HG03439 (cell line): ENCODE results near the gene NRP1.

ENCODE experiments used
- ATAC-seq: cut with Tn5 transposase; IDR thresholded peaks from one replicate; pipeline ENCODE4 v1.9.1; 2021; ENCODE audit warnings: mild to moderate bottlenecking, moderate library complexity; ENCODE audit not compliant: unreplicated experiment

NRP1 gene

DNA sequence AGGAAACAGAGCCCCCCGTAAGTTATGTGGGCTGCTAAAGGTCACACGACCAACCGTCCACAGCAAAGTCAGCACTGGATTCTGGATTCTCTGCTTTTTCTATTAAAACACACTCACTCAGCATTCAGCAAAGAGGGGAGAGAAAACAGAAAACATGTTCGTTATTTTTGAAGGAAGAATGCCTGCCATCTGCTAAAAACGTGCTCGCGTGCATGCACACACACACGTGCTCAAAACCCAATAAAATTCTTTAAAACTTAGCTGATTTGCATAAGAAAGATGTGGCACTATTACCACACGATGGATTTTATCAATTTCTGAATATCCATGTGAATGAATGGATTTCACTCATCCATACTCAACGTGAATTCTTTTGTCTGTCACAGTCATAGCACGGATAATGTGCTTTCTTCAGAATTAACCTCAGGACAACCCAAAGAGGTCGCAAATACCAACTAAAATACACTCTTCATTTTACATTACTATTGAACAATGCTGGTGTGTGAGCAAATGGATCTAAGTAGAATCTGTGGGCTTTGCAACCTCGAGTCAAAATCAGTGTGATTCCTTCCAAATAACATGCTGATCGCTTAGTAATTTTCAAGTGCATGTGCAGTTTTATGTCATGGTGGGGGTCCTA, 40.8 kb downstream of the NRP1 start:
- ATAC-seq: no peak

DNA sequence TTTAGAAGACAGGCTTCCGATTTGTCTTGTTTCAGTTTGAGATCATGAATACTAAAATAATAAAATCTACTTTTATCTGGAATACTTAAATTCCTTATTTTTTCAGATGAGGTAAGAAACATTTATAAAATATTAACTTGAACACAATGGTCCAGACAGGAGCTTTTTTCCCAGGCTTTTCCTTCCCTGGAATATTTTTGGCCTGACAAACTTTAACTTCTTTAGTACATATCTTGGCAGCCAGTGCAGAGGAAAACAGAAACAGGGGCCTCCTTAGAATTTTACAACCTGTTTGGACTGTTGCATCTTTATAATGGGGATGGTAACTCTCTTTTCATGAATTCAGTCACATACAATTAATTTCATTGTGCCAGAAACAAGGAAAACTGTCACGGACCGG, 41.4 kb downstream of the NRP1 start:
- ATAC-seq: no peak

DNA sequence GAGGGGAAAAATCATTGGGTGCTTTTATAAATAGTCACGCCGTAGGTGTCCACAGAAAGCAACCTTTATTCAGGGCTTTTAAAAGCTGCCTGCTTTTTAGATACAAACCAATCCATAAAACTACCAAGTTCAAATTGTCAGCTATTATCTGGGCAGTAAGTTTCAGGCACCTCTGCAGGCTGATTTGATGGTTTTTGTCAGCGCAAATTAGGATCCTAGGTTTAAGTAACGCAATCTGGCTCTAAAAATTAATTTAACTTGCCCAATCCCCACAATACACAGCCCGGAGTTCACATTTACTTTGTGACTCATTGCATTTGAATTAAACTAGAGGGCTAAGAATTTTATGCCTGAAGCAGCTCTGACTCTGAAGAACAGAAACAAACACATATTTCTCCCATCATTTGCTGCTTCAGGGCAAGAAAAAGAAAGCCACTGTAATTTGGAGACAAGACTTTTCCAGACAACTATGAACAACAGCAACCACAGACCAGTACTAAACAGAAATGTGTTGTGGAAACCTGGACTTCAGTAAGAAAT, 43.3 kb downstream of the NRP1 start:
- no peak for ATAC-seq

DNA sequence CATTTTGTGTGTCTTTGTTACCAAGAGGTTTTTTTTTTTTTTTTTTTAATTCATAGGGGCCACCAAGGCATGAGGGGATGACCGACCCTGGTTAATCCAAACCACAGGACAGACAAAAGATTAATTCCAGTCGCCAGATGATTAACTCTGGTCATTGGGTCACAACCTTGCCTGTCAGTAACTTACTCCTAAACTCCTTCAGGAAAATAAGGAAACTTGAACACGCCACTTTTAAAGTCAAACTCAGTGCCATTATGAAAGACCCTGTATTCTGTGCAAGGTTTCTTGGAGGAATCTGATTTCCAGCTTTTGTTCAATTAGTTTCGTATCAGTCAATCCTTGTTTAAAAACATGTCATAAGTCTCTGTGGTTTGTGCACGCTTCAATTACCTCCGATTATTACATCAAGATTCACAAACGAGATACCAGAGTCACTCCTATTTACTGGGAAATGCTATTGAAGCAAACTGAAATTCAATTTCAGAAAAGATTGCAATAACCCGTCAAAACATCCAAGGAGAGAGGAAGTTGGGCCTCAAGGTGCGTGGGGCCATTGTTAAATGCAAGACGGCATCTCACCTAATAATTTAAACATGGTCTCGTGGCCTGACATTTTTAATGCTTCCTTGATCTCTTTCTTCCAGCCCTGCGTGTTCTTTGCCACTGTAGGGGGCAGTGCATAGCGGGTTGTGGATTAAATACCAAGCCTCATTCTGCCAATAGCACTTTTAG, 44.0 kb downstream of the NRP1 start:
- no peak for ATAC-seq

DNA sequence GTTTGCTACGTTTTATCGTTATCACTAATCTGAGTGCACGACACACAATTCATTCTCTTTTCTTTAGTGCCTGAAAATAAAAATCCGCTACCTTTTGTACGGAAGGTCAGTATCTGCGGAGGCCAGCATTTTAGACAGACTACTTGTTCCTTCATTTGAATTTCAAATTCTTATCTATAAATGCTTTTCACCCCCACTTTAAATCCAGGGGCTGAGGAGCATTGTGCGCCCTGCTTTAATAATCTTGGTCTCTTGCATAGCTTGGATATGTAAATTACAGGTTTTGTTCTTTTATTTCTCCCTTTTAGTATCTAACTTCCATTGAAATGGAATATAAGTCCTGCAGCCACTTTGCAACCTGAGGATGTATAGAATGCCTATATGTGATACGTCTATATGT, 44.7 kb downstream of the NRP1 start:
- ATAC-seq: no peak

DNA sequence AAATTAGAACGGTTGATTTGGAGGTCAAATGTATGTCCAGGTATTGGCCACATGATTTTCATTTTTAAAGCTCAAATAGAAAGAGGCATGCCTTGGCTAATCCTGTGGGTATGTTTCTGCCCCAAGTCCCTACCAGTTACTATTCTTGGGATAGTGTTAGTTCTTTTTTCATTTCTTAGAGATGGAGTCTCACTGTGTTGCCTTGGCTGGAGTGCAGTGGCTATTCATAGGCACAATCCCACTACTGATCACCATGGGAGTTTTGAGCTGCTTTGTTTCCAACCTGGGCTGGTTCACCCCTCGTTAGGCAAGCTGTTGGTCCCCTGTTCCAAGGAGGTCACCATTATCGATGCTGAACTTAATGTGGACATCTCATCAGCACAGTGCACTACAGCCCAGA, 46.3 kb downstream of the NRP1 start:
- no peak for ATAC-seq

DNA sequence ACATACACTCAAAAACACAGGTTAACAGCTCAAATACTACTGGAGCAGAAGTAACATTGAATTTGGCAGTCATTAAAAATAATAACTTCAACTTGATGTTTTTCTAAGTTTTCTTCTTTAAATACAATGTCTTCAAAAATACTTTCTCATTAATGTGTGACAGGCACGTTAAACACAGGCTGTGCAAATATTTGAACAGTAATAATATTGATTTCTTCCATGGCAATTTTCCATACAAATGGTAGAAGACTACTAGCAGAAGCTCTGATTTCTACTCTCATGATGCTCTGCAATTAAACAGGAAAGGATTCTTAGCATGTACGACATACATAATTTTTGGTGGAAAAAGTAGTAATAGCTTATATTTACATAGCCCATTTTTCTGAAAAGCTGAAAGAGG, 47.4 kb downstream of the NRP1 start:
- ATAC-seq: no peak

DNA sequence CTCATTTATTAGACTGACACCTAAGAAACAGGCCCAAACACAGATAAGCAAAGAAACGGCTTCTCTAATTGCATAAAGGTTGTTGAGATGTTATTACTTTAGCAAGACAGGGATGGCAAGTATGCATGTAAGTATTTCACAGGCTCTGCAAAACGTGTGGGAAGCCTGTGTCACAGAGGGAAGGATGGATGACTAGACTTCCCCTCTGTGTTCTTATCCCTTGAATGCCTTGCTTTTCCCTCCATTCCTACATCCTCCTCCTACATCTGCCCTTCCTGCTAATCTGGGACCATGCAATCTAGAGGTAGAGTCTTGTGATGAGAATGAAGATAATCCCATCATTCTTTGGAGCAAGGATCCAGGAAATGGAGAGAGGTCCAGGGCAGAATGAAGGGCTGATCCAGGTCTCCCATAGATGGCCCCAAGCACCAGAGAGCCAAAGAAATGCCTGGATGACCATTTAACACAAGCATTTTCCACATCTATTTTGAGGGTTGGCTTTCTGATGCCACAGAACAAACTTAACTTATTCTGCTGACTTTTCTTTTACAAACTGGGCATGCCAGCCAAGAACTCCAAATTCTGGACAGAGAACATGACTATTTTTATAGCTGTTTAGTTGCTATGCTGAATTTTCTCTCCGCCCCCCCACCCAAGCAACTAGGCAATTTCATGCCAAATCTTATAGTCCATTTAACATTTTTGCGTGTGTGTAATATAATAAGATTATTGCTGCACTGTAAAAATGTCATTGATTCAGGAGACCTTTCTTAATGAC, 48.1 kb downstream of the NRP1 start:
- ATAC-seq: no peak

DNA sequence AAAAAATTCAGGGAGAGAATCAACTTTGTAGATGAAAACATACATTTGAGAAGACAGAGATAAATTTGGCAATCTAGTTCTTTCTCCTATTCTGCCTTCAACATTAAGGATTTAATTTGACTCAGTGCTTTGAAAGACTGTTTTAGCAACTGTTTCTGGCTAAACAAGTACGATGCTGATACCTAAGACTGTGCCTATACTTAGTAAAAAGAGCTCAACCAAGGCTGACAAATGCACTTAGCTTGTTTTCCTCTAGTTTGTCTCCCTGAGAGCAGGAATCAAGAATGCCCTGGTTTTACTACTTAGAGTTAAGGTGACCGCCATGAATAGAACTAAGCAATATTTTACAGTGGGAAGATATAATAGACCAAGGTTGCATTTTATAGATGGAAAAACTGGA, 49.5 kb downstream of the NRP1 start:
- no peak for ATAC-seq

DNA sequence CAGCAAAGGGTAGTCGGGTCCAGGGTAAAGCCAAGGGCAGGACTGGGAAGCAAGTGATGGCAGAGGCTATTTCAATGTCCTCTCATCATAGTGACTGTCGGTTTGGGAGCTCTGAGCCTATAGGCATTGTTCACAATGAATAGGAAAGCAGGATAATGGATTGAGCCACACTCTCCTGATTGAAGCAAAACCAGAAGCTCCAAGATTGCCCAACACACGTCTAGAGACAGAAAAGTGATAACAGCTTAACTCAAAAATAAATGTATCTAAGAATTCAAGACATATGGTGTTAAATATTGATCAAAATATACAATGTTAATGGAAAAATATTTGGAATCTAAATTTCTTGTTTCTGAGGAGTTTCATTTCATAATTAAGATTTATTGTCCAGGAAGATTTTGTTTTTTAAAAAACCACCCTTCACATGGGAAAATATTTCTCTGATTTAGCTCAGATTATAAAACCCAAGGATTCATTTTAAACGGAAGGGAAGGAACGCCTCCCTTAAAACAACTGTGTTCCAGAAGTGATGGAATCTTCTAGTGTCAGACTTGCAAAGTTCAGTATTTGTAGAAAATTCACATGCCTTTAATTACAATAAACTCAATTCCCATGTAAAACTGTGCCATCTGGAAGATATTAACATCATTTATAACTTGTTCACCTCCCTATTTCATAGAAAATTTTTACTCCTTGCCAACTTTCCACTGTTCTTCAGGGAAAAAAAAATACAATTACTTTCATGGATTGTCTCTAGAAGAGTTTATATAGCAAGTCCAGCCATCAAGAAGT, 54.5 kb downstream of the NRP1 start:
- ATAC-seq: no peak

DNA sequence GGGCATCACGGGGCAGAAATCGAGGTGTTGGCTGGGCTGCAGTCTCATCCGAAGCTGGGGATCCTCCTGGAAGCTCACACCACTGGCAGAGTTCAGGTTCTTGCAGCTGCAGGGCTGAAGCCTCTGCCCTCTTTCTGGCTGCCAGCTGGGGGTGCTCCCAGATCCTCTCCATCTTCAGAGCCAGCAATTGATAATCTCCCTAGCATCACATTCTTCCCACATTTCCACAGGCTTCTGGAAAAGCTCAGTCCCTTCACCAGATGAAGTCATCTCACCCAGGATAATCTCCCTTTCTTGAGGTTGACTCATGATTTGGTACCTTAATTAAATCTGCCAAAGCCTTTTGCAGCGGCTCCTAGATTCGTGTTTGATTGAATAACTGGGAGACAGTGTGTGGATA, 55.2 kb downstream of the NRP1 start:
- ATAC-seq: no peak

DNA sequence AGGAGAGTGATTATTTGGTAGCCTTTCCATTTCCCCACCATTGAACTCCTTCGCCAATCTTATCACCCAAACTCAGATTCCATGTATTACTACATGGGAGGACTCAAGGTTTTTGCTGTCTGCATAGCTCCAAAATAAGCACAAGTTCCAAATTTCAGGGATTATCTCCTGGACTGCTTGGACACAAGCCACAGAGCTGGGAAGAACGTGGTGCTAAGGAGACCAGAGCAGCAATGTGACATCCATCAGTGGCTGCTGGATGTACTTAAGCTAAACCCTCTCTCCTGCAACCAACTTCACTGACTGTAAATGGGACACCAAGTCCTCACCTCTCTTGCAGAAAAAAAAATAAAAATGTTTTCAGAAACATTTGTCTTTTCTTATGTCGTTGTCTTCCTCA, 56.3 kb downstream of the NRP1 start:
- no peak for ATAC-seq

DNA sequence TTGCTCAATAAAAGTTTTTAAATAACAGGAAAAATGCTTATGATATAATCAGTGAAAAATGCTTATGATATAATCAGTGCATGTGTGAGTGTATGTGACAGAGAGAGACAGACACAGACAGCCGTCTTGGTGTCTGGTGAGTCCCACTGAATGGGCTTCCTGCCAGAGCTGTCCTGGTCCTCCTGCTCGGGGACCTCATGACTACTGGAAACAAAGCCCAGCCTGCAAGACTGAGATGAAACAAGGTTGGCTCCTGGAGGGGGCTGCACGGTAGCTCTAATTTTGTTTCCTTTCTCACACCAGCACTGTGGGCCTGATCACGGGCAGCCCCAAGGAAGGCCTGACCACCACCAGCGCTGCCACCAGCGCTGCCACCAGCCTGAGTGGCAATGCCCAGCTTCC, 57.3 kb downstream of the NRP1 start:
- no peak for ATAC-seq

DNA sequence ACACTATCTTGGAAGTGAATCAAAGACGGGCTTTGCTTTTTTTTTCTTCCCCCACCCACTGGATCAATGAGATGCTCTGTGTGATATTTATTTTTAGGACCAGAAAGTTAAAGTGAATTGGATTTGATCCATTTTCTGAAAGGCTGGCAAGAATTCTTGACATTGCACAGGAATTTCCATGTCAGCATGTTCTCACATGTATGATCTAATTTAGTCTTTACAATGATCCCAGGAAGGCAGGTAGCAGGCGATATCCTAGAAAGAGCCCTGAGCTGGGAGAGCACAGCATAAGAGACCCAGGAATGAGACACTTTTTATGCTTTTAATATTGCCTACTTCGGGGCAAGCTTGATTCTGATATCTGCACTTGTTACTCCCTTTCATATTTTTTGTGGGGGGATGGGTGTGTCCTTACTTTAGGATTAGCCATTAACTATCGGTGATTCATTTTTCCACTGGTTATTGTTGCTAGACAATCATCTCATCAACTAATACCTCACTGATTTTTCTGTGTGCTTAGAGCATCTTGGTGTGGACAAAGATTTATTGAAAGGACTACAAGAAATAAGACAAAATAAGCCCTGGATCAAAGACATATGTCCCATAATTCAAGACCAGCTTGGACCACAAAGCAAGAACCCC, 58.1 kb downstream of the NRP1 start:
- no peak for ATAC-seq

DNA sequence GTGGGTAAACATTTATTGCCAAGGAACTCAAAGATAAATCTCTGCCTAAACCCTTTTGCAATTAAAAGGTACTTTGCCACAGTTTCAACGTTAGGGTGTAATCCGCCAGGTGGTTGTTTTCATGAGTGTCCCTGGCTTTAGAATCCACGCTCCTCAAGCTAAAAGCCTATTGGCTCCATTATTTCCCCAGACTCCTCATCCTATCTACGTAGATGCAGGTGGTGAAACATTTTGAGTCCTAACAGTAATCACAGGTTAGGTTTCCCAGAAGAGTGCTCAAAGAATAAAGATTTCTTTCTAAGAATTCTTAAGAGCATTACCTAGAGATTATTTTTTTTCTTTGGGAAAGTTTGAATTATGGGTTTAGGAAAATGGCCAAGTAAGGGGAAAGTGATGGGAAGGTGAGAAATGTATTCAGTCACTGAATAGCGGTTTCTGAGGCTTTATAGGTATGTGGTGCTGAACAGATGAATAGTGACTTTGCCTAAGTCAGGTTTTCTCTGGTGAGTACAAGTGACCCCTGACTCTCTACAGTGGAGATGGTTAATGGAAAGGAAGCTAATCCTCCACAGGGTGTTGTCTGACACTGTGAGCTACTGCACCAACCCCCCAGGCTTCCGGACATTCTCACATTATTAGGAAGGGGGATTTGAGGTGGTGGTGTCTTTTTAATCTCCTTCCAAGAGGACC, 60.2 kb downstream of the NRP1 start:
- no peak for ATAC-seq

DNA sequence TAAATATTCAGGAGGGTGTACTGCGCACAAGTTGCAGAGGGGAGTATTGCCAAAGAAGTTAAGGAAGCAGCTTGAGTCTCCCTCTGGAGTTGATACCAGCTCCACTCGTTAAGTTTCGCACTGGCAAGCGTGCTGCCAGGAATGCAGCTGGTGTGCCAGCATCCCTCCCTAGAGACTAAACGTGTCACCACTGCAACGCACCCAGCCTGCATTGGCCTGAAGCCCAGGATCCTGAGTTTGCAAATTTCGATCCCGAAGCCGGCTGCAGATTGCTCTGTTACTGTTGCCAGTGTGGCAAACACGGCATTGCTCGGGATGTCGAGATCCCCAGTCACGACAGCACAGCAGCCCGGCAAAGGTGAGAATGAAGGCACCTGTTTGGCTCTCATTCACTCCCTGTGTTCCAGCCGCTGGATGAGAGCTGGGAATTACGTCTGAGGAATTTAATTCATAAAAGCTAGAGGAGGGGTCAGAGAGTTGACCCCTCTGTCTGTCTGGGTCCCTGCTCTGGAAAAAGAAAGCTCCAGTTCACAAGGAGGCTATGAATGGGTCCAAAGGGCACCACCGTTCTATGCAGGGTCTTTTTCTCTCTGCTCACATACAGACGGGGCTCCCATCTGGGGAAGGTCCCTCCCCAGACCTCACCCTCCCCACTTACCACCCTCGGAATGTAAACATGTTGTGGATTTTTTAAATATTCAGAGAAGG, 61.0 kb downstream of the NRP1 start:
- ATAC-seq: no peak

DNA sequence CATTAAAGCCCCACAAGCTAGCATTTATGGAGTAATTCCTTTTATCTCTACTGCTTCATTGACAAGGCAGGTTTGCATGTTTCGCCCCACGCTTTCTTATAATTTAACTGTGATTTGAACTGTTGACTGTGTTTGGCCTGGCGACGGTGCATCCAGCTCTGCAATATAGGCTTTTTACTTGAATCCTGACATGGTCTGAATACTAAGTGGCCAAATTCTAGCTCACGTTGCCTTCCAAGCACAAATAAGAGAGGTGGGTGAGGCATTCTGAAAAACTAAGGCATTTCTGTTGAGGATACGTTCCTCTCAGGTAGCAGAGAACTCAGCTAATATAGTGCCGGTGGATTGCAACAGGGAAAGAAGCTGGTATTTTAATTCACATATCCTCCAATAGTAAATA, 61.8 kb downstream of the NRP1 start:
- no peak for ATAC-seq

DNA sequence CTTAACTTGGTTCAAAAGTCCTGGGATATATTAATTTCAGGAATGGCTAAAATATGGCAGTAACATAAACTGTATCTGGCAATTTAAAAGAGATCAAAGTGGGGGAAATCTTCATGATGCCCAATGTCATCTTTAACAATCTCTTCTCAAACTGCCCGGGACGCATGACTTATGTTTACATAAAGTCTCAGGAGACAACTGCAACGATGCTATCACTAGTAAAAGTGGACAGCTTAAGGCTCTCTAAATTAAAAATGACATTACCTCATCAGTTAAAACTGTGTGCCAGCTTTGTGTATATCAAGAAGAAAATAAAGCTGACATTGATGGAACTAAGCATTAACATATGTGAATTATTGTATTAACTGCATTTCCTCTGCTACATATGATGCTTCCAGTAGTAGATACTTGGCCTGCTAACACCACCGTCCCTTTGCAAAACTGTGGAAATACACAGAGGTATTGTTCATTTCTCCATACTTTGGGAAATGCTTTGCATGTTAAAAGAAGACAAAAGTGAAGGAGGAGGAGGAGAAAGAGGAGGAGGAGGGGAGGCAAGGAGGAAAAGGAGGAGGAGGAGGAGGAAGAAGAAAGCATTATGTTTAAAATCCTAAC, 62.4 kb downstream of the NRP1 start:
- ATAC-seq: no peak

DNA sequence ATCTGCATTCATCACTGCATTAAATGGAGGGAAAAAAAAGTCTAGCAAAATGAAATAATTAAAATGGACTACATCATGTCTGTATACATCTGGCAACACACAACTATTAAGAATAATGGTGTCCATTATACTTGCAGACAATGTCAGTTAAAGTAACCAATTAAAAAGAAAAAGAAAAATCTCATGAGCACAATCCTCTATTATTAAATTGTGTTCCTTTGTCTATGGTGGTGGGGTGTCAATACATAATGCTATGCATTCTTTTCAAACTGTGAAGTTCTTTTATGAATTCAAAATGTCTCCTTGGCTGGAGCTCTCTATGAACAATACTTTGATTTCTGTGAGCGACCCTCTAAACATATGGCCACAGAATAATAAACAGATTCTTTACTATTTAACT, 63.5 kb downstream of the NRP1 start:
- ATAC-seq: no peak
